ENCODE data around the gene HS3ST4.

The HS3ST4 gene

DNA sequence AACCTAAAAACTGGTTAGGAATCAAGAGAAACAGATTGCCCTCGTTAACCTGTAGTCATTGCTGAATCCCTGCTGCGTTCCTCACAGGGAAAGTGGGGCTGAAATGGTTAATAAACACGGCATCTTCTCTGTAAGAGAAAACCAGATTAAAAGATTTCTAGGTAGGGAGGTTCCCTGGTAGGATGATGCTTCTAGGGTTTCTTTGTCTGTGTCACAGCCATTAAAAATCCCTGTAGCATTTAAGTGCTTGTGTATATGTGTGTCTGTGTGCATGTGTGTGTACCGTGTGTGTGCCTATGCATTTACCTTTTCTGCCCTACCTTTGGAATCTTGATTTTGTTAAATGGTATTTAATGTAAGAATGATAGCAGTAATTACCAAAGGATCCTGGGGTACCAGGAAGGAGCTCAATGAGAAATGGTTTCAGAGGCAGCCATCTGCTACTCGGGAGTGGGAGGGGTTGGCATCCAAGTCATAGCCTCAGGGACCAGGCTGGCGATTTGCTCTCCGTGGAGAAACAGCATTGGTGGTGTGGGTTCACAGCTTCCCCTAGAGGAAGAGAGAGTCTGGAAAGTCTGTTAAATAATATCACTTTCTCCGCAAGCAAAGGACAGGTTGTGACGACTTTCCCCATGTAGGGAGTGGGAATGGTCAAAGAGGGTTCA, 177.1 kb downstream of the HS3ST4 start:
- TF ChIP-seq, protein P1, sequence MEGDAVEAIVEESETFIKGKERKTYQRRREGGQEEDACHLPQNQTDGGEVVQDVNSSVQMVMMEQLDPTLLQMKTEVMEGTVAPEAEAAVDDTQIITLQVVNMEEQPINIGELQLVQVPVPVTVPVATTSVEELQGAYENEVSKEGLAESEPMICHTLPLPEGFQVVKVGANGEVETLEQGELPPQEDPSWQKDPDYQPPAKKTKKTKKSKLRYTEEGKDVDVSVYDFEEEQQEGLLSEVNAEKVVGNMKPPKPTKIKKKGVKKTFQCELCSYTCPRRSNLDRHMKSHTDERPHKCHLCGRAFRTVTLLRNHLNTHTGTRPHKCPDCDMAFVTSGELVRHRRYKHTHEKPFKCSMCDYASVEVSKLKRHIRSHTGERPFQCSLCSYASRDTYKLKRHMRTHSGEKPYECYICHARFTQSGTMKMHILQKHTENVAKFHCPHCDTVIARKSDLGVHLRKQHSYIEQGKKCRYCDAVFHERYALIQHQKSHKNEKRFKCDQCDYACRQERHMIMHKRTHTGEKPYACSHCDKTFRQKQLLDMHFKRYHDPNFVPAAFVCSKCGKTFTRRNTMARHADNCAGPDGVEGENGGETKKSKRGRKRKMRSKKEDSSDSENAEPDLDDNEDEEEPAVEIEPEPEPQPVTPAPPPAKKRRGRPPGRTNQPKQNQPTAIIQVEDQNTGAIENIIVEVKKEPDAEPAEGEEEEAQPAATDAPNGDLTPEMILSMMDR (IDR thresholded peaks at IDR 0.05; ENCODE audit: low read depth, low read length): no peak

DNA sequence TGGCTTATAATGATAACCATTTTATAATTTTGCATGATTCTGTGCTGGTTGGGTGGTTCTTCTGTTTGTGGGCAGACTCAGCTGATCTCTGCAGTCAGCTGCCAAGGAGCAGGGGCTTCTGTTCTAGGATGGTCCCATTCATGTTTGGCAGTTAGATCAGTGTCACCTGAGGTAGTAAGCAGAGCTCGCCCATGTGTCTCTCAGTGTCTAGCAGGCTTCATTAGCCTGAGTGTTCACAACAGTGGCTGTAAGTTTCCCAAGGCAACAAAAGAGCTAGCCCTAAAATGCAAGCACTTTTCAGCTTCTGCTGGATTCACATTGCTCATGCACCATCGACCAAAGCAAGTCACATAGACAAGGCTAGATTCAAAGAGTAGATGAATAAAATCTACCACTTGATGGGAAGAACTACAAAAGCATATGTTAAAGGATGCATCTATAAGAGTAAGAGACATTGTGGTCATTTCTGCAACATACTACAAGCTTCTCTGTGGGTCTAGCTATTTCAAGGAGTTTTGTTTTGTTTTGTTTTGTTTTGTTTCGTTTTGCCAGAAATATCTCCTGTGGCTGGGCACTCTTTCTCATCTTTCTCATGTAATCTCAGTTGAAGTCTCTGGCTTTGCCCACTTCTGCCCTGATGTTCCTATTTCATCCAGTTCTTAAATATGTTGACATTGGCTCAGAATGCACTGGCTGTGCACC, 180.8 kb downstream of the HS3ST4 start:
- H3K4me3 ChIP-seq (ENCODE audit: low read depth, low read length): no peak overlapping the region
- TF ChIP-seq, protein P1 (IDR thresholded peaks at IDR 0.05; ENCODE audit: low read depth, low read length): no peak

More for the DNA sequence above, 177.1 kb downstream of the HS3ST4 start:
- H3K4me3 ChIP-seq (ENCODE audit: low read depth, low read length): no peak overlapping the region

DNA sequence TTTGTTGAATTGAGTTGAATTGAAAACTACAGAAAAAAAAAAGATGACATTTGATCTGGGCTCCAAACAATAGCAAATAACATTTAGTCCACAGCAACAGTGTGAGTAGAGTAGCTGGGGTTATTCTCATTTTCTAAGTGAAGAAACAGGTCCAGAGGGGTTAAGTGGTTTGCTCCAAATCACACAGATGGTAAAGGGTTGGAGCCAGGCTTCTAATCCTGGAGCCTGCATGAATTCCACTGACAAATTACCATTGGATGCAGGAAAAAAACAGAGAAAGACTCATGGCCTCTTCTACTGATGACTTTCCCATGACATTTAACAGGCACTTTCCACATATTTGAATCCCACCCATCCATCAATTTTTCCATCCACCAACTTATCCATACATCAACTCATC, 182.4 kb downstream of the HS3ST4 start:
- H3K4me3 ChIP-seq (ENCODE audit: low read depth, low read length): no peak overlapping the region
- TF ChIP-seq, protein P1 (IDR thresholded peaks at IDR 0.05; ENCODE audit: low read depth, low read length): no peak

DNA sequence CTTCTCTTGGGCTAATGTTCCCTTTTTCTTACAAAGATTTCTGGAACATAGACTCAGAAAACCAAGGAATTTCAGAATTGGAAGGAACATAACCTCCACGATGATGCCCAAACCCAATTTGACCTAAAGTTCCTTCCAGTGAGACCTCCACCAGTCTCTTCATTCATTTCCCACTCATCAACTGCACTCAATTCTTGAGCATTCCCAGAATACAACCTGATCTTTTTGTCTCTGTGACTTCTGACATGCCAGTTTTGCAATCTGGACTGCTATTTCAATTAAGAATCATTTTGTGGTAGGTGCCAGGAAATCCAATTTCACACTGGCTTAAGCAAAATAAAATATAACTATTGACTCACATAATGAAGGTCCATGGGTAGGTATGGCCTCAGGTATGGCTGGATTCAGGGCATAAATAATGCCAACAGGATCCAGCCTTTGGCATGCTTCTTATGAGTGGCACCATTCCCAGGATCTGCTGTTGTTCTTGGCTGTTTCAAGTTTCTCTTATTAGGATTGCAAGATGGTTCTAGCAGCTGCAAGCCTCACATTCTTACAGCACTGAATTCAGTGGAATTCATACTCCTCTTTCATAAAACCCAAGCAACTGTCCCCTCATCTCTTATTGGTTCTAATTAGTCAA, 184.3 kb downstream of the HS3ST4 start:
- TF ChIP-seq, protein P1 (IDR thresholded peaks at IDR 0.05; ENCODE audit: low read depth, low read length): no peak

DNA sequence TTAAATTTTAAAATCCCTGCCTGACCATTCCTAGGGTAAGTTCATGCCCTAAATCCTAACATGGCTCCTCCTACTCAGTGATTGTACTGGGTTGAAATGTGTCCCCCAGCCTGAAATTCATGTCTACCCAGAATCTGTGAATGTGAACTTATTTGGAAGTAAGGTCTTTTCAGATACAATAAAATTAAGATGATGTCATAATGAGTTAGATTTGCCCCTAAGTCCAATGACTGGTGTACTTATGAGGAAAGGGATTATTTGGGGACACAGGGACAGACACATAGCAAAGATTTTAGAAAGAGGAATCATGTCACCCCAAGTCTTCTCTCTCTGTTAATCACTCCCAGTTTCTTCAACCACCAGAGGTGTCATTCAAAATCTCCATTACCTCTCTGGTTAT, 185.3 kb downstream of the HS3ST4 start:
- TF ChIP-seq, protein P1 (IDR thresholded peaks at IDR 0.05; ENCODE audit: low read depth, low read length): no peak

More for the DNA sequence above, 184.3 kb downstream of the HS3ST4 start:
- H3K4me3 ChIP-seq (ENCODE audit: low read depth, low read length): no peak overlapping the region

DNA sequence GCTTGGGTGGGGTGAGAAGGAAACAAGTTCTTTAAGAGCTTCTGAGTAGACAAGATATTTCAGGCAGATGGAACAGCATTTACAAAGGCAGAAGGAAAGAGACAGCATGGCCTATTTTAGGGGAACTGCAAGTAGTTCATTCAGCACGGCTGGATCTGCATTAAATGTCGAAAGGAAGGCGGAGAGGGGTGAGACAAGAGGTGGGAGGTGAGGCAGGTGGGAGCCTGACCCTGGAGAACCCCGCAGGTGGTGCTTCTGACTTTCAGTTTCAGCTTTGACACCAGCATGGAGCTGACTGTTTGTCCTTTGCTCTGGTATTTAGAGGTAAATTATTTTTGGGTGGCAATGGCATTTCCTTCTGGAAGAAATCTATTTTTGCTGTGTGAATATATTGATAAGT, 194.8 kb downstream of the HS3ST4 start:
- TF ChIP-seq, protein P1 (IDR thresholded peaks at IDR 0.05; ENCODE audit: low read depth, low read length): no peak
- no peak overlapping the region for H3K4me3 ChIP-seq (ENCODE audit: low read depth, low read length)

More for the DNA sequence above, 185.3 kb downstream of the HS3ST4 start:
- no peak overlapping the region for H3K4me3 ChIP-seq (ENCODE audit: low read depth, low read length)

DNA sequence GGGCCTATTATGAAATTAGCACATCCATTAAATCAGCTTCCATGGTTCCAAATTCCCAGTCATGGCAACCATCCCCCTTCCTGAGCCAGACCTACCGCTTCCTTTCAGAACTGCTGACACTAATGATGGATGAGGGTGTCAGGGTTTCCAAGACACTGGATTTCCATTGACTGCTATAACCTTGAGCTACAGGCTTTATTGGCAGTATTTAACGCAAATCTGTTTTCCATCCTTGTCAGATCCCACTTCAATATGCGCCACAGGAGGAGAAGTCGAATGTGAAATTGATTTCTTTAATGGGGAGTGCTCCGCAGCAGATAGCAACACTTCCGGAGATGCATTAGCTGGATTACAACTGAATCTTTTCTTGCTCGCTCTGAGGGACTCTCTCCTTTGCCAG, 197.1 kb downstream of the HS3ST4 start:
- TF ChIP-seq, protein P1 (IDR thresholded peaks at IDR 0.05; ENCODE audit: low read depth, low read length): no peak
- no peak overlapping the region for H3K4me3 ChIP-seq (ENCODE audit: low read depth, low read length)

All from WI38 (cell line).